ENCODE measurements around the gene TMEM37. TPM values are rescaled to one million over a fixed set of nuclear protein-coding genes. Genes with fewer than 3 reads are reported as not detected.

The TMEM37 gene
- total RNA-seq, 1 donor from 2014 or later = not detected

DNA sequence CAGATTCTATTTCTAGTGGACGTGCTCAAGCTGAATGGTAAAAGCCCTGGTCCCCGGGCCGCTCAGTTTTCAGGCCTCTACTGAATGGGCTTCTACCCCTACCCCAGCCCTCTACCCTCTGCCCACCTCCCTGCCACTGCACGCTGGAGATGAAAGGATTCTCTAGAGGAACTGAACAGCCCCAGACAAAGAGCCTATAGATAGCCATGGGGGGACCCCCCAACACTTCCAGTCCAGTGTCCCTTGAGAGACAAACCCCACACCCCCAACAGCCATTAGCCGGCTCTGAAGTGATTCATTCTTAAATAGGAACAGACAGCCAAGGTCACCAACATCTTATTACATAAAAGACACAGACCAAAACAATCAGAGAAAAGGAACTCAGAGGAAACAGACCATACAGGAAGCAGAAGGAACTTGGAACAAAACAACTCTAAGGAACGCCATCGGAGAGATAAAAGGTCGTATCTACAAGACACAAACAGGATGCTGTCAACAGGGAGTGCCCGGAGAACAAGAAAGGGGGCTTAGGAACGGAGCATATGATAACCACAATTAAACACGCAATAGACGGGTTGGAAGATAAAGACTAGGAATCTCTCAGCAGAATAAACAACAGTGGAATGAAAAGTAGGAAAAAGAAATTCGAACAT is 23.5 kb downstream of the TMEM37 start:
- intact Hi-C loops (cut with micrococcal nuclease) = no loop called here

DNA sequence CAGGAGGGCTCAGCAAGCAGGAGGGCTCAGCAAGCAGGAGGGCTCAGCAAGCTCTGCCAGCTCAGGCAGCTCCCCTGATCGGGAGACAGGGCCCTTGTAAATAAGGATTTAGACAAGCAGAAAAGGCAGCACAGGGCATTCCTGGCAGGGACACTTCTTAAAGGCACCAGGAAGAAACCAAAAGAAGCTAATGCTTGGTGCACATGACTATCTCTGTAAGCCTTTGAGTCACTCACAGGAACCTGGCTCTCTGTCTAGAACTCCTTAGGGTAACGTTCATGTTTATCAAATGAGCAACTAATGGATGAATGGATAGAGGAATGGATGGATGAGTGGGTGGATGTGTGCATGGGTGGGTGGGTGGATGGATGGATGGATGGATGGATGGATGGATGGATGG is 28.4 kb downstream of the TMEM37 start:
- intact Hi-C loops (cut with micrococcal nuclease) = no loop called here

DNA sequence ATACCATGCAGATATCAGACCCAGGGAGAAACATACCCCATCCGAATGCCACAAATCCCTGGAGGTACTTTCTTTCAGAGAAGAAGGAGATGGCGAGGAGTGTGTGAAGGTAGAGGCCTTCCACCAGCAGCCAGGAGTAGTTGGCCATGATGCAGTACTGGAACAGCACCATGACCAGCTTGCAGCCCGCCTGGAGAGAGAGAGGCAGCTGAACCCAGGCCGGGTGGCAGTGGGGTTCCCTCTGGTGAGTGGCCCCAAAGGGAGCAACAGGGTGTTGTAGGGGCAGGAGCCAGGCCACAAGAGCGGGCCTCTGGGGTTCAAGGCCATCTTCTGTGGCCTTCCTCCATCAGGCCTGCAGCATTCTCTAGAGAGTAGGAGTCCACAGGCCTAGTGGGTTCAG is 30.2 kb downstream of the TMEM37 start:
- intact Hi-C loops (cut with micrococcal nuclease) = no loop called here

DNA sequence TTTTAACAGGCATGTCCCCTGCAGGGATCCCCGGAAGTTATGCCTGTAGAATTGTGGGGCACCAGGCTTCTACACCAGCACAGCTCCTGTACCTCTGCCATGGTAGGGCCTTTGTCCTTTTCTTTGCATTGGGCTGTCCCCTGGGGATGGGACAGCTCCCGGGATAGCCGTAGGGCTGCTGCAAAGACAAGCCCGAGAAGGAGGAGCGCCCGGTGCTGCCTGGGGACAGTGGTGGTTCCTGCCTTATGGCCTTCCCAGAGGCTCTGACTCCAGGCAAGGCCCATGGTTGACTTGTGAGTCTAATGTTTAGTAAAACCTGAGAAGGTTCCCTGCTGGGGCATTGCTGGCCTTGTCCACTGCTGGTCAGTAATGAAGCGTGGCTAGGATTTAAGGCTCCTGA is 30.9 kb downstream of the TMEM37 start:
- intact Hi-C loops (cut with micrococcal nuclease) = no loop called here

DNA sequence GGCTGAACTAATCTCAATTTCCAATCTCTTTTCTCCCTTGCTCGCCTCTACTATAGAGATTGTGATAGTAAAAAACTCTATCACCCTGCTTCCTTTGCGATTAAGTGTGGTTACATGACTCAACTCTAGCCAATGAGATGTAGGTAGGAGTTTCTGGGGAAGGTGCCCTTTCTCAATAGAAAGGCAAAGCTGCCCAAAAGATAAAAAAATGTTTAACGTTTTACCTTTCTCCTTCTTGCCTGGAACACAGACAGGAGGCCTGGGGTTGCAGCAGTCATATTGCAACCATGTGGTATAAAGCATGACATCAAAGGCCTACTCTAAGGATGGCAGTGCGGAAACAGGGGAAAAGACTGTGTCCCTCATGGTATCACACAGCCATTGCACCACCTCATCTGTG is 31.5 kb downstream of the TMEM37 start:
- intact Hi-C loops (cut with micrococcal nuclease) = no loop called here

DNA sequence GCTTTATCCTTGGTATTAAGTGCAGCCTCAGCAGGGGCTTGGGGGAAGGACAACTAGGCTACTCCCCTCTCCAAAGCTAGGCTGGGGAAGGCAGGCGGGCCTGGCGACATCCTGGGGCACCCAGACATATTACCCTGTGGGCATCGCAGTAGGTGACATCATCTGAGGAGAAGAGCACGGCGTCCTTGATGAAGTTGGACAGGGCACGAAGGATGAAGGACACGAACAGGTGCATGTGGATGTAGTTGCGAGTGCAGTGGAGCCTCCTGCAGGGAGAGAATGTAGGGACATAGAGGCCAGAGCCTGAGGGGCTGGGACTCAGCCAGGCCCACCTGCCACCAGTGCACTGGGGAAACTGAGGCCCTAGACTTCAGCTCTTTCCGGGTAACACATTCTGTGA is 32.3 kb downstream of the TMEM37 start:
- intact Hi-C loops (cut with micrococcal nuclease) = no loop called here

DNA sequence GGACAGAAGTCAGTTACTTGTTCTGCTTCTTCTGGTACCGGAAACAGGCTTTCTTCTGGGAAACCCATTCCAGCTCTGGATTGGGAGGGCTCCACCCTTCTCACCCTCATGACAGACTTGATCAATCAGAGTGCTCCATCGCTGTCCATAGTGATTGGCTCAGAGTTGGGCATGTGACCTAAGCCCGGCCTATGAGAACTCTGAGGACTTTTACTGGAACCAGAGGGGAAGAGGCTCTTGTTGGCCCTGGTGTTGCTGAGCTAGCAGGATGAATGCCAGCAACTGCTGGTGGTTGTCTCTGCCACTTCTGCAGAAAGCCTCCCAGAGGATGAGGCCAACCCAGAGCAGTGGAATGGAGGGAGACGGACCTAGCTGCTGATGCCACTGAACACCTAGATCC is 33.3 kb downstream of the TMEM37 start:
- intact Hi-C loops (cut with micrococcal nuclease) = no loop called here

DNA sequence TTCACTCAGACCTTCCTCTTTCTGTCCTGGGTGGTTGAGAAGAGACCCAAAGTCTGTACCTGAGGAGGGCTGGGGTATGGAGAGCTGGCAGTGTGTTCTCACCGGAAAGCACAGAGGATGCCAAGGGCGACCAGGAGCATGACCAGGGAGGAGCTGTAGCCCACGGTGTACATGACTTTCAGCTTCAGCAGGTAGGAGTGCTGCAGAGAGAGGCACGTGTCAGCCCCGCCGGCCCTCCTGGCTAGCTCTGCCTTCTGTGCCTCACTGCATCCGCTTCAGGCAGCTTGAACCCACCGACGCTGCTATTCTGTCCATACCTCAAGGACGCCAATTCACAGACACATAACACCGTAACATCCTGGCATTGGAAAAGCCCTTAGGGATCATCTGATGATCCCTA is 34.0 kb downstream of the TMEM37 start:
- intact Hi-C loops (cut with micrococcal nuclease) = no loop called here

DNA sequence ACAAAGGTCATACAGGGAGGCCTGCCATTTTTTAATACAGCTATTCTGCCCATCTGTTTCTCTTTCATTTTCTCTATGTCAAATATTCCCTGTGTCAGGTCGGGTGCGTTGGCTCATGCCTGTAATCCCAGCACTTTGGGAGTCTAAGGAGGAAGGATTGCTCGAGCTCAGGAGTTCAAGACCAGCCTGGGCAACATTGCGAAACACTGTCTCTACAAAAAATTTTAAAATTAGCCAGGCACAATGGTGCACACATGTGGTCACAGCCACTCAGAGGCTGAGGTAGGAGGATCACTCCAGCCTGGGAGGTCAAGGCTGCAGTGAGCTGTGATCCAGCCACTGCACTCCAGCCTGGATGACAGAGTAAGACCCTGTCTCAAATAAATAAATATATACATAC is 34.7 kb downstream of the TMEM37 start:
- intact Hi-C loops (cut with micrococcal nuclease) = no loop called here

DNA sequence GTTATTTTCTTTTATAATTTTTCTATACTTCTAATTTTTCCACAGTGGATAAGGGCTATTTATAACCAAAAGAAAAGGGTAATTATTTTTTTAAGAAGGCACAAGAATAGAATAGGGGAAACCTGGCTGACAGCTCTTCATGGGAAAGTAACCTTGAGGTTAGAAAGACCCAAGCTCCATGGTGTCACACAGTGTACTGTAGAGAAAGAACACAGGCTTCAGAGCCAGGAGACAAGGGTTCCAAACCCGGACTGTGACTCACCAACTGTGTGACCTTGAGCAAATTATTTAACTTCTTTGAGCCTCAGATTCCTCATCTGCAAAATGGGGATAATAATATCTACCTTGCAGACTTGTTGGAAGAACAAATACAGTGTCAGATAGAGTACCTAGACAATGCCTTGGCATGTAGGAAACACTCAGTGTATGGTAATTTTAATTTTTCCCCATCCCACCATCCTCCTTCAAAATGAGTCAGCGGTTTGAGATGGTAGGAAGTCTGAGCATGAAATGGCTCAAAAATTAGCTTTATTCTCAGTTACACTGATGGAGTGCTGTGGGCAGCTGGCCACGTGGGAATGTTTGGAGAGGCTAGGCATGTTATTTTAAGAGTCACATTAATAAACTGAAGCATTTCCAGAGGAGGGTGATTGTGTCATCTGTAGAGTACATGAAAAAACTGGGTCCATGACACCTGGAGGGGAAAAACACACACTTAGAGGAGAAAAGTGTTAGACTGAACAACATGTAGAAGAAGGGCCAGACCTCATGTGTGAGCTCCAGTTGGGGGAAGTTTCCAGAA is 36.7 kb downstream of the TMEM37 start:
- intact Hi-C loops (cut with micrococcal nuclease) = no loop called here

DNA sequence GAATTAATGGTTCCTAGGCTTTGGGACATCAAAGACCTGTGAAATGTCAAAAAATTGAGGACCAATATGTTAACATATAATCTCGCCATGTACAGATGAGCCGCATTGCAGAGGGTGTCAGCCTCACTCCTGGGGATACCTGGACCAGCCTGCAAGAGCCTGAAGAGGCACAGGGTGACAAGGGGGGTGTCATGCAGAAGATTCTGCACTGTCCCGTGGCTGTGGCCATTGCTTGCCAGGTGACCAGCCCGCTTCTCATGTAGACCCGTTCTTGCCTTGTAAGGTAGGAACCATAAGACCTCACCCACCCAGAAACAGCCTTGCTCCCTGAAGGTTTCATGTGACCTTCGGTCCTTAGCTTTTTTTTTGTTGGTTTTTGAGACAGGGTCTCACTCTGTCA is 37.5 kb downstream of the TMEM37 start:
- intact Hi-C loops (cut with micrococcal nuclease) = no loop called here

DNA sequence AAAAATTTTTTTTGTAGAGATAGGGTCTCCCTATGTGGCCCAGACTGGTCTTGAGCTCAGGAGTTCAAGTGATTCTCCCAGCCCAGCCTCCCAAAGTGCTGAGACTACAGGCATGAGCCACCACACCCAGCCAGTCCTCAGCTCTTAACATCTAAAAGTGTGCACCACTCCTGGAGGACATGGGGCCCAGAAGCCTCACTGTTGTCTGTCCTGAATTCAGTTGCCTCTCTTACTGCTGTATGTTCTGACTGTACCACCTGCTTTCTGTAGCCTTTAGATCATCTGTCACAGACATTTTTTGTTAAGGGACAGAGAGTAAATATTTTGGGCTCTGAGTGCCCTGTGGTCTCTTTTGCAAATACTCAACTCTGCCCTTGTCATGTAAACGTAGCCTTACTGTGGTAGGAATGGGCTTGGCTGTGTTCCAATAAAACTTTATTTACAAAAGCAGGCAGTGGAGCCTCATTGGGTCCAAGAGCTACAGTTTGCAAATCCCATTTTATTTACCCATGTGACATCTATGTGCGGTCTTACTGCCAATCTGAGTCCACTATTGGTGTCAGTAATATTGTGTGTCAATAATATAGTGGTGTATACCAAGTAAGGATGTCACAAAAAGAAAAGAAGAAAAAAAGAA is 38.1 kb downstream of the TMEM37 start:
- intact Hi-C loops (cut with micrococcal nuclease) = no loop called here

DNA sequence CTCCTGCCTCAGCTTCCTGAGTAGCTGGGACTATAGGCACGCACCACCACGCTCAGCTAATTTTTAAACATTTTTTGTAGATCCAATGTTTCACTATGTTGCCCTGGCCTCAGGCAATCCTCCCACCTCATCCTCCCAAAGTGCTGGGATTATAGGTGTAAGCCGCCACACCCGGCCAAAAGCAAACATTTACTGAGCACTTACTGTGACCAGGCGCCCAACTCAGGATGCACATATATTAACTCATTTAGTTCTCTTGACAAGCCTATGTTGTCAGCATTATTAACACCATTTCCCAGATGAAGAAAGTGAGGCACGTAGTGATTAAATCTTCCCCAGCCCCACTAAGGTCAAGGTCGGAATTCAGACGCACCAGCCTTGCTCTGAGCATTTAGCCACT is 41.1 kb downstream of the TMEM37 start:
- intact Hi-C loops (cut with micrococcal nuclease) = no loop called here

DNA sequence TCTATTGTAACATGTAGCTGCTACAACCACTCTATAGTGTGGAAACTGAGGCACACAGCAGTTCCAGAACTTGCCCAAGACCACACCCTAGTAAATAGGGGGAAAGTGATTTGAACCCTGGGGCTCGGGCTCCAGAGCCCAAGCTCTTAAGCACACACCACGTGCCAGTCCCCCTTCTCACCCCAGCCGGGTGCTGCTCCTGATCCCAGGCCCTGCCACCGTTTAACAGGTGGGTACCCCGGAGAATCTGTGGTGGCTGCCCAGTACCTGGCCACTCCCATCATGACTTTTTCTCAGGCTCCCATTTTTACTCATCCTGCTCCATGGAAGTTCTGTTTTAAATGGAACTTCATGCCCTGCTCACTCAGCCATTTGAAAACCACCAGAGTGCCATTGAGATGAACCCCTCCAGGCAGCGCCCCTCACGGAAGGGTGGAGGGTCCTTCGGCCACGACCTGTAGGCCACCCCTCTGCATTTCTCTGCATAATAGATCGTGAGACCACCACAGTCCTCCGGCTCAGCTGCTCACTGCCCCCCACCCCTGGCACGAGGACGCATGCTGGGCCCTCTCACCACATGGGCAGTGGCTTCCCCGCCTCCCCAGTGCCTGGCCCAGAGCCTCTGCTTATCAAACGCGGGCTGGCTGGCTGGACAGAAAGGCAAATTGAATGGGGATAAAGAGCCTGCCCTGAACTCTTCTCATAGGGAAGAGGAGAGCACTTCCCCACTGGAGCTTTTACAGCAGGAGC is 42.1 kb downstream of the TMEM37 start:
- intact Hi-C loops (cut with micrococcal nuclease) = no loop called here

DNA sequence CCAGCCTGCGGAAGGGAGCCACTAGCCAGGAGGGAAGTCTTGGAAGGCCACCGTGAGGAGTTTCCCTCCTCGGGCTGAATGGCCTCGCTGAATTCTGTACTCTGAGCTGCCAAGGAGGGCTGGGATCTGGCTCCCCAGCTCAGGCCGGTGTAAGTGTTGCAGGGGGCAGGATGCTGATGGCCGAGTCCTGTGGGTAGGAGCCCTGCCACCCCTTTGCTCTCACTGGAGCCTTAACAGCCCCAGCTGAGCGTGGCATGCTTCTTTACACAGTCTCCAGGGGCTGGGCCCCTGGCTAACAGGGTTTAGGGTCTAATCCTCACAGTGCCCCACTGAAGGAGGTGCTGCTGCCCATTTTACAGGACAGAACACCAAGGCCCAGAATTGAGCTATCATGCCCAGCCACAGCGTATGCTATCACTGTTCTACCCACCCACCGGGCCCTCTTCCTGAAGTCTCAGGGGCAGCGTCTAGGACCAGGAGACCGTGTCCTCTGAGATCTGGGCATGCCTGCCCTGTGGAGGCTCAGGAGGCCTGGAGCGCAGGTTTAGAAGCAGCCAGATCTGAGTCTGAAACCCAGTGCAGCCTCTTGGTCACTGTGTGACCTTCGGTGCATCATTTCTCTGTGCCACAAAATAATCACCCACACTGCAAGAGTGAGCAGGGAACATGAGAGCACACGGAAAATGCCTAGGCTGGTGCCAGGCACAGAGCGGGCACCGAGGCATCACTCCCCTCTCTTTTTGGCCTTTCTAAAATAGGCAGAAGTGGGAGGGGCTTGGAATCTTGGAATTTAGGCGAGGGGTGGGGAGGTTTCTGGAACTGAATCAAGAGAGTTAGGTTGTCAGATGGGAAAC is 42.9 kb downstream of the TMEM37 start:
- intact Hi-C loops (cut with micrococcal nuclease) = no loop called here

DNA sequence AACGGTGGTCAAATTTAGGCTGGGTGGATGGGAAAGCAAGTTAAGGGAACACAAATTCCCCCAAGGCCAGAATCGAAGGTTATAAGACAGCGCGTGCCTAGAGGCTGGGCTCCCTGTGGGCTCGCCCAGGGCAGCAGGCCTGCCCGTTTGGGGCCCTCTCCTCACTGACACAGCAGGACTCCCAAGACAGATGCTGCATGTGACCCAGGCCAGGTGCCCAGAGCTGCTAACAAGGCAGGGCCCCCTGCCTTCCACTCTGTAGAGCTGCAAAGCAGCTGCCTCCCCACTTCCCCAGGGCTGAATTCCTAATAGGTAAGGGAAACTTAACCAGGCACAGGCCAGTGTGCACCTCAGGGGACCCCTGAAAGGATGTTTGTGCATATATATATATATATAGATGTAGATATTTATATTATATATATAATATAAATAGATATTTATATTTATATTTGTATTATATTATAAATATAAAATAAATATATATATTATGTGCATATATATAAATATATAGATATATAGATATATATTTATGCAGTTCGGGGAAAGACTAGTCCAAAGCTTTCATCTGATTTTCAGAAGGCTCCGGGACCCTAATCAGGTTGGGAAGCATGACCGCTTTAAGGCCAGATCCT is 43.7 kb downstream of the TMEM37 start:
- intact Hi-C loops (cut with micrococcal nuclease) = no loop called here

DNA sequence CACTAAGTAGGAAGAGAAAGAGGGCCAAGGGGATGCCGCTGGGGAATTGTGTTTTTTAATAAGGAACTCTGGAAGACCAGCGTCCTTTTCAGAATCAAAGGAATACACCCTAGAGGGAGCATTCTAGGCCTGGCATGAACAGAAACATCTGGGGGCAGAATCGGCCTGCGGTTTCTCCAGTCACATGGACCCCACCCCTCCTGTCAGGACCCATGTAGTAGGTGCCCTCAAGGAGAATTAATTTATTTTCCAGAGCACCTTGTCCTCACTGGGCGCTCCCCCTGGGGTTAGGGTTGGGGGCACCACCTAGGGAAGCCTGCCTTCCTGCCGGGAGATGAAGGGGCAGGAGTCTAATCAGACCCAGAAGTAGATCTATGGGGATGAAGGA is 44.2 kb downstream of the TMEM37 start:
- intact Hi-C loops (cut with micrococcal nuclease) = loop anchor here (1.0 kb wide), 2 partner anchors 69 to 595 kb away; no protein-coding TSS in a partner anchor

DNA sequence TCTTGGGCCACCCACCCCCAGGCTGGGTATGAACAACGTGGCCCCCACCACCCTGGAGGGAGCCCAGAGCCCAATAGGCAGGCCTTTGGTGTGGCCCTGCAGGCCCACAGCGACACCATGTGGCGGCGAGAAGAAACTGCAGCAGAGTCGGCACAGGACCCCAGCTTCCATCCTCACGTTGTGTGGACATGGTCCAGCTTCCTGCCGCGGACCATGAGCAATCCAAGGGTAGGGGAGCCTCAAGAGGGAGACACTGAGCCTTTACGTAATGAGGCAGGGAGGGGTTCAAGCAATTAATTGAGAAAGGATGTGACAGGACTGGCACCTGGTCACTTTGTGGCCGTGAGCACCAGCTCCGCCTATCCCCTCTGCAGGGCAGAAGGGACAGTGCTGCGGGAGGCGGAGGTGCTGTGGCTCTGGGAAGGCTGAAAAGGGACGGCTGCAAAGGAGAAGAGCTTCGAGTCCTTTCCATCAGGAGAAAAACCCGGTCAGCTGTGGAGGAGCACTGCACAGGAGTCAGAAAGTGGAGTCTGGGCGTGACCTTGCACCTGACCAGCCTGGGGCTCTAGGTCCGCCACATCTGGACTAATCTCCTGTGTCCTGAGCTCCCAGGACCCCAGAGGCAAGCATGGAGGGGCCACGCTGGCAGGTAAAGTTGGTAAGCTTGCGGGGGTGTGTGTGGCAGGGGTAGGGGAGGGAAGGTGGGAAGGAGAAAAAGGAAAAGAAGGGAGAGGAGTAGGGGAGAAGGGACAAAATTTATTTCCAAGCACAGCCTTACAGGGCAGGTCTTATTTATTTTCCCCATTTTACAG is 44.9 kb downstream of the TMEM37 start:
- intact Hi-C loops (cut with micrococcal nuclease) = loop anchor here (1.0 kb wide), 2 partner anchors 69 to 595 kb away; no protein-coding TSS in a partner anchor

DNA sequence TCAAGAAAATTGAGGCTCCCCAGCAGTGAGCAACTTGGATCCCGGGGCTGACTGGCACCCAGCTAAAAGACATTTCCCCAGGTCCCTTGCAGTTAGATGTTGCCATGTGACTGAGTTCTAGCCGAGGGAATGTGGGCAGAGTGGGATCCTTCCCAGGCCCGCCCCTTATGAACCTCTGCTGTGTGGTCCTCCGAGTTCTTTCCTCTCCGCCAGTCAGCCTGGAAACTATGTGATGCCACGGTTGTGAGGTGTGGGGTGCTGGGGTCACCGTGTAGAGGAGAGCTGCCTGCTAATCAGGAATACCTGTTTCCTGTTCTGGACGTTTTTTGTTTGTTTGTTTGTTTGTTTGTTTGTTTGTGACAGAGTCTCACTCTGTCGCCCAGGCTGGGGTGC is 45.5 kb downstream of the TMEM37 start:
- intact Hi-C loops (cut with micrococcal nuclease) = no loop called here

Data from T-helper 1 cell treated with Interleukin-12 subunit alpha and Interleukin-12 subunit beta and Interleukin-4 antibody, amounts not matched to agents 30 ng/mL and 1 ng/mL, for 36 hours (primary cell).